Rectal smooth muscle tissue (tissue), 1 donor: ENCODE measurements around the gene TET1.
"Not testable (repeated sequence)": the region's sequence is repeated elsewhere in the genome, so short reads cannot be mapped to it uniquely, and the experiment has no call there.

Source experiments
- H3K27ac ChIP-seq: one replicate; pipeline ENCODE4 v1.7.0; 2013; ENCODE audit warnings: low read depth, low read length, inconsistent platforms
- H3K27me3 ChIP-seq: one replicate; pipeline ENCODE4 v1.7.0; 2013; ENCODE audit warnings: low read length; ENCODE audit not compliant: control insufficient read depth, insufficient read depth
- H3K36me3 ChIP-seq: one replicate; pipeline ENCODE4 v1.7.0; 2013; ENCODE audit warnings: low read length; ENCODE audit not compliant: control insufficient read depth, insufficient read depth
- H3K4me1 ChIP-seq: one replicate; pipeline ENCODE4 v1.7.0; 2013; ENCODE audit warnings: low read length; ENCODE audit not compliant: control insufficient read depth, insufficient read depth
- H3K4me3 ChIP-seq: one replicate; pipeline ENCODE4 v1.7.0; 2013; ENCODE audit warnings: low read length
- H3K9ac ChIP-seq: one replicate; pipeline ENCODE4 v1.7.0; 2013; ENCODE audit warnings: low read length

Gene TET1

DNA sequence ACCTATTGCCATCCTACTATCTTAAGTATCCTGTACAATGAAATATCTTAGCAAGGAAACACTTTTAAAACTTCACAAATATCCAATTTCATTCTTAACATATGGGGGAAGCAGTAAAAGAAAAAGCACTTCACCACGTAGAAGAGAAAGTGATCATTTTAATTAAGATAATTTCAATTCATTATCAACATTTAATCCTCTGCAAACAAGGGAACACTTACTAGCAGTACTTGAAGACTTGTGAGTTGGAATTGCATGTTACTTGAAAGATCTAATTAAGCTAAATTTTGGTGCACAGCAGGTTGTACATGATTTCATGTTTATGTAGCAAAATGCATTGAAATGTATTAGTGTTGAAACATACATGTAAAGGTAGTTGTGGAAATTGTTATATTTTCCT lies 140.1 kb downstream of the TET1 start:
- no peaks in the 10 kb centered on the region for H3K27me3 ChIP-seq
- no peak overlapping the region for H3K9ac ChIP-seq
- no peak overlapping the region for H3K27ac ChIP-seq
- H3K4me1 ChIP-seq, result no peaks in the 10 kb centered on the region
- no peak overlapping the region for H3K4me3 ChIP-seq
- no peaks in the 10 kb centered on the region for H3K36me3 ChIP-seq

DNA sequence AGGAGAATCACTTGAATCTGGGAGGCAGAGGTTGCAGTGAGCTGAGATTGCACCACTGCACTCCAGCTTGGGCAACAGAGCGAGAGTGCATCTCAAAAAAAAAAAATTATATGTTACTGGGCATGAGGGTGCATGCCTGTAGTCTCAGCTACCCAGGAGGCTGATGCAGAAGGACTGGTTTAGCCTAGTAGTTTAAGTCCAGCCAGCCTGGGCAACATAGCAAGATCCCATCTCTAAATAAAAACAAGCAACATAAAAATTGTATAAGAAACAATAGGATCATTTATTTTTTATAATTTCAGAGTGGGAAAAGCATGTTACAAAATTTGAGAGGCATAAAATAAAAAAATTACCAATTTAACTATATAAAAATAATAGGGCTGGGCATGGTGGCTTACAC lies 145.4 kb downstream of the TET1 start:
- H3K9ac ChIP-seq, result no peak overlapping the region
- H3K27me3 ChIP-seq, result no peaks in the 10 kb centered on the region
- H3K4me3 ChIP-seq, result no peak overlapping the region
- H3K27ac ChIP-seq, result no peak overlapping the region
- H3K4me1 ChIP-seq, result no peaks in the 10 kb centered on the region
- H3K36me3 ChIP-seq, result no peaks in the 10 kb centered on the region

DNA sequence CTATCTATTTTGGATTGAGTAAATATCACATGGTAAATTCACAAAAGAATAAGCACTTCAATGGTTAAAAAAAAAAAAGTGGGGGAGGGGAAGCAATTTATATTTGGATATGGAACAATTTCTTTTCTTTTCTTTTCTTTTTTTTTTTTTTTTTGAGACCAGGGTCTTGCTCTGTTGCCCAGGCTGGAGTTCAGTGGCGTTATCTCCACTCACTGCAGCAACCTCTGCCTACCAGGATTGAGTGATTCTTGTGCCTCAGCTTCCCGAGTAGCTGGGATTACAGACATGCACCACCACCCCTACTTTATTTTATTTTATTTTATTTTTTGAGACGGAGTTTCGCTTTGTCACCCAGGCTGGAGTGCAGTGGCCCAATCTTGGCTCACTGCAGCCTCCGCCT lies 148.8 kb downstream of the TET1 start:
- H3K27ac ChIP-seq, H3K4me1 ChIP-seq, H3K4me3 ChIP-seq, H3K27me3 ChIP-seq, H3K9ac ChIP-seq, H3K36me3 ChIP-seq: not testable (repeated sequence)

DNA sequence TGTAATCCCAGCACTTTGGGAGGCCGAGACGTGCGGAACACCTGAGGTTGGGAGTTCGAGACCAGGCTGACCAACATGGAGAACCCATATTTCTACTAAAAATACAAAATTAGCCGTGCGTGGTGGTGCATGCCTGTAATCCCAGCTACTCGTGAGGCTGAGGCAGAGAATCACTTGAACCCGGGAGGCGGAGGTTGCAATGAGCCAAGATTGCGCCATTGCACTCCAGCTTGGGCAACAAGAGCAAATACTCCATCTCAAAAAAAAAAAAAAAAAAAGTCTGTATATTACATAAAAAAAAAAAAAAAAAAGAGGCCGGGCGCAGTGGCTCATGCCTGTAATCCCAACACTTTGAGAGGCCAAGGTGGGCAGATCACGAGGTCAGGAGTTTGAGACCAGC lies 152.9 kb downstream of the TET1 start:
- H3K27ac ChIP-seq, H3K36me3 ChIP-seq, H3K9ac ChIP-seq, H3K27me3 ChIP-seq, H3K4me1 ChIP-seq, H3K4me3 ChIP-seq: not testable (repeated sequence)

DNA sequence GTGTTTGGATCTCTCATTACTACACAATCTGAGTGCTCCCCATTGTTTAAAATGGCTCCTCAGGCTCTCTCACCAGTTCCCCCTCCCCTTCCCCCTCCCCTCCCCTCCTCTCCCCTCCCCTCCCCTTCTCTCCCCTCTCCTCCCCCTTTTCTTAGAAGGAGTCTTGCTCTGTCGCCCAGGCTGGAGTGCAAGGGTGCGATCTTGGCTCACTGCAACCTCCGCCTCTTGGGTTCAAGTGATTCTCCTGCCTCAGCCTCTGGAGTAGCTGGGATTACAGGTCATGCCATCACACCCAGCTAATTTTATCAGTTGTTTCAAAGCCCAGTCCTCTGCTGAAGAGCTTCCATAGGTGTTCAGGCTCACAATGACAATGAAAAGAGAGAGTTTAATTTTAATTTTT lies 157.3 kb downstream of the TET1 start:
- no peaks in the 10 kb centered on the region for H3K36me3 ChIP-seq
- no peak overlapping the region for H3K27ac ChIP-seq
- H3K4me1 ChIP-seq, result peaks cover 6% of the 10 kb centered on the region
- no peak overlapping the region for H3K4me3 ChIP-seq
- no peaks in the 10 kb centered on the region for H3K27me3 ChIP-seq
- no peak overlapping the region for H3K9ac ChIP-seq

DNA sequence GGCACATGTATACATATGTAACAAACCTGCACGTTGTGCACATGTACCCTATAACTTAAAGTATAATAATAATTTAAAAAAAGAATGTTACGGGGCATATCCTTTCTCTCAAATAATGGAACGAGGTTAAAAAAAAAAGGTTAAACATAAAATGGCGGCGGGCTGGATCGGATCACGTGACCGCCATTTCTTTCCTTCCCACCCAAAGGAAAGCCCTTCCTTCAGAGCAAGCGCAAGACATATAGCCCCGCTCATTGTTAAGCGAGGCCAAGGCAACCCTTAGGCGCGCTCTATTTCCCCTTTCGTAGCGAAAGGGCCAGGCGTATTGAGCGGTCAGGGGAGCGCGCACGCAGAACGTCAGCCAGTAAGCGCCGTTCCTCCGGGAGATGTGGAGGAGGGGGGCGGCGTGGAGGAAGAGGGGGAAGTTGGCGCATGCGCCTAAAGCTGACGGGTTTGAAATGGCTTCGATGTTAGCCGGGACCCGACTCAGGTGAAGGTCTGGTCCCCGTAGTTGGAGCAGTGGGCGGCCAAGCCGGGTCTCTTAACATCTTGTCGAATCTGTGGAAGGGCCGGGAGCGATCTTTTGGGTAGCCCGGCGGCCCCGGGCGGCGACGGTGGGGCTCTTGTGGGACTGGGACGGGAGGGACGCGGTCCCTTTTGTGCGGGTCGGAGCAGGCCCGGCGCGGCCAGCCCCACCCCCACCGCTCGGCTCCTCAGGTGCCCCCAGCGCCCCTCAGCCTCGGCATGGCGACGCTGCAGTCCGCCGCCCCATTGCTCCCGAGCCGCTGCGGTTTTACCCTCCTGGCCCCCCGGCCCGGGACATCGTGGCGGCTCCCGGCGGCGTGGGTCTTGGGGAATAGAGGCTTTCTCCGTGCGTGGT lies 160.9 kb downstream of the TET1 start, which contains the start of gene CCAR1:
Gene CCAR1, plus strand, starts transcription at position 447 of the 880 bp plus-strand sequence. CDS start 1,266 bp downstream, outside the sequence.
- Histone ChIP-seq H3K9ac (peak within 1 kb of the TSS; percentile 88), H3K27ac (peak within 1 kb of the TSS; percentile 98)

DNA sequence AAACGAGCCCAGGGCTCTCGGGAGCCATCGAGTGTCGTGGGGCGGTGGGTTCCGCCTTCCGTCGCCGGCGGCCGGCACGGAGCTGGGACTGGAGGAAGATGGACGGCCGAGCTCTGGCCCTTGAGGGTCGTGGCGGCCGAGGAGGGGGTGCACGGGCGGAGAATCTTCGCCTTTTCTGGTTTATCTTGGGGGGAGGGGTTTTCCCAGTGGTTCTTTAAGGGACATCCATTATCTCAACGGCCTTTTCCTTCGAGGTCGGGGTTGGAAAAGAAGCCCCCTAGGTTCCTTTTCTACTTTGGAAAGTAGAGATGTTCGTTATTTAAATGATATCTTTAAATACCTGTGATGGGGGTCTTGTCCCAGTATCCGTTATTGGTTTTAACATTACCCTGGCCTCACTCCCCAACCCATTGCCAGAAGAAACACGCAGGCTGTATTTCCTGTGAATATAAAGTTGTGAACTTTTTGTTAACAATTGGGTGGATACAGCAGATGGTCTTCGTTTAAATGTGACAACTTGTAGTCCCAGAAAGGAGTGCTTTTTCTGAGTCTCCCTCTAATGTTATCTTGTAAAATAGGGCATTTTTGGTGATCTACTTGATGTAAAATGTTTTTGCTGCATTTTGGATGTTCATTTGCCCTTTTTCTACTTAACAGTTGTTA lies 161.7 kb downstream of the TET1 start:
- Histone ChIP-seq H3K27me3 (no peaks in the 10 kb centered on the region), H3K27ac (peak overlapping the region; percentile 98), H3K4me1 (peaks cover 8% of the 10 kb centered on the region), H3K4me3 (peak overlapping the region; percentile 95), H3K9ac (peak overlapping the region; percentile 88), H3K36me3 (peaks cover 5% of the 10 kb centered on the region)

More for the DNA sequence above, 160.9 kb downstream of the TET1 start, which contains the start of gene CCAR1:
- peak within 1 kb of the TSS; percentile 95 for H3K4me3 ChIP-seq
- peaks cover 8% of the 10 kb centered on the region for H3K4me1 ChIP-seq
- H3K27me3 ChIP-seq, result no peaks in the 10 kb centered on the region
- H3K36me3 ChIP-seq, result peaks cover 5% of the 10 kb centered on the region

DNA sequence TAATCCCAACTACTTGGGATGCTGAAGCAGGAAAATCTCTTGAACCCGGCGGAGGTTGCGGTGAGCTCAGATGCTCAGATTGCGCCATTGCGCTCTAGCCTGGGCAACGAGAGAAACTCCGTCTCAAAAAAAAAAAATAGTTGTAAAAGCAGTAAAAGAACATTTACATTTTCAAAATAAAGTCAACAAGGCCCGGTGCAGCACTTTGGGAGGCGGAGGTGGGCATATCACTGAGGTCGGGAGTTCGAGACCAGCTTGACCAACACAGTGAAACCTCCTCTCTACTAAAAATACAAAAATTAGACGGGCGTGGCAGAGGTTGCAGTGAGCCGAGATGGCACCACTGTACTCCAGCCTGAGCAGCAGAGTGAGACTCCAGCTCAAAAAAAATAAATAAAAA lies 164.9 kb downstream of the TET1 start:
- peaks cover 12% of the 10 kb centered on the region for H3K36me3 ChIP-seq
- H3K27ac ChIP-seq, result no peak overlapping the region
- no peak overlapping the region for H3K9ac ChIP-seq
- peaks cover 8% of the 10 kb centered on the region for H3K4me1 ChIP-seq
- H3K27me3 ChIP-seq, result no peaks in the 10 kb centered on the region
- no peak overlapping the region for H3K4me3 ChIP-seq

DNA sequence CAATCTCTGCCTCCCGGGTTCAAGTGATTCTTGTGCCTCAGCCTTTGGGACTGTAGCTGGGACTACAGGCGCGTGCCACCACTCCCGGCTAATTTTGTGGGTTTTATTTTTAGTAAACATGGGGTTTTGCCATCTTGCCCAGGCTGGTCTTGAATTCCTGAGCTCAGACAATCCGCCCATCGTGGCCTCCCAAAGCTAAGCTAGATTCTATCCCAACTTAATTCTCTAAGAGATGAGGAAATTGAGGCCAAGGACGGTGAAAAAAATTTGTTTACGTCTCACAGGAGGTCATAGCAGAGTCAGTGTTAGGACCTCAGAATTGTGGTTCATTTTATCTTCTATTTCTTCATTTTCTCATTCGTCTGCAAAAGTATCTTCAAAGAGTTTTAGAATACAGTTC lies 167.0 kb downstream of the TET1 start:
- Histone ChIP-seq H3K36me3 (peaks cover 18% of the 10 kb centered on the region), H3K4me1 (peaks cover 5% of the 10 kb centered on the region), H3K9ac (no peak overlapping the region), H3K27me3 (no peaks in the 10 kb centered on the region), H3K27ac (no peak overlapping the region), H3K4me3 (no peak overlapping the region)

DNA sequence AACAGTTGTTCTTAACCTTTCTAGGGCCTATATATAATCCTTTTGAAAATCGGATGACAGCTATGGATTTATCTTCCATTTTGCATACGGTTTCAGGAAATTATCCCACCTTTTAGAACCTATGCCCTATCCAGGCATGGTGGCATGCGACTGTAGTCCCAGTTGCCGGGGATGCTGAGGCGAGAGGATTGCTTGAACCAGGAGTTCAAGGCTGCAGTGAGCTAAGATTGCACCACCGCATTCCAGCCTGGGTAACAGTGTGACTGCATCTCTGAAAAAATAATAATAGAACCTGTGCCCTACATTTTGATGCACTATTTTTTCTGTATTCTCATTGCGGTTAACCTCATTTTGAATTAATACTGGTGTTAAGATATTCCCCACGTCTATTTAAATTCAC lies 172.5 kb downstream of the TET1 start:
- Histone ChIP-seq H3K4me1 (no peaks in the 10 kb centered on the region), H3K9ac (no peak overlapping the region), H3K36me3 (peaks cover 19% of the 10 kb centered on the region), H3K4me3 (no peak overlapping the region), H3K27ac (no peak overlapping the region), H3K27me3 (no peaks in the 10 kb centered on the region)

DNA sequence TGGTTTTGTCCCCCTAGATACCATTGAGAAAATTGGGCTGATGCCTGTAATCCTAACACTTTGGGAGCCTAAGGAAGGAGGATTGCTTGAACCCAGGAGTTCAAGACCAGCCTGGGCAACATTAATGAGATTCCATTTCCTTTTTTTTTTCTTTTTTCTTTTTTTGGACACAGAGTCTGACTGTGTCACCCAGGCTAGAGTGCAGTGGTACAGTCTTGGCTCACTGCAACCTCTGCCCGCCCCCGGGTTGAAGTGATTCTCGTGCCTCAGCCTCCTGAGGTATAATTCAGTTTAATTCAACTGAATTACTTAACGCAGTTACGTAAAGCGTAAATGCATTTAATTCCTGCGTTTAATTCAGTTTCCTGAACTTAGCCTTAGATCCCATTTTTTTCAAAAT lies 174.2 kb downstream of the TET1 start:
- Histone ChIP-seq H3K9ac (no peak overlapping the region), H3K27me3 (no peaks in the 10 kb centered on the region), H3K4me1 (no peaks in the 10 kb centered on the region), H3K4me3 (no peak overlapping the region), H3K36me3 (peaks cover 12% of the 10 kb centered on the region), H3K27ac (no peak overlapping the region)

DNA sequence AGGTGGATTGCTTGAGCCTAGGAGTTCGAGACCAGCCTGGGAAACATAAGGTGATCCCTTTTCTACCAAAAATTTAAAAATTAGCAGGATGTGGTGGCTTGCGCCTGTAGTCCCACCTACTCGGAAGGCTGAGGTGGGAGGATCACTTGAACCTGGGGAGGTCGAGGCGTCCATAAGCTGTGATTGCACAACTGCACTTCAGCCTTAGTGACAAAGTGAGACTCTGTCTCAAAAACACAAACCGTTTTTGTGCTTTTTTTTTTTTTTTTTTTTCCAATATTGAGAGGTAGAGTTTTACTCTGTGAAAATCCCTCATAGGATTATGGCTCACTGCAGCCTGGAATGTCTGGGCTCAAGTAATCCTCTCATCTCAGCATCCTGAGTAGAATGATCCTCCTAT lies 175.0 kb downstream of the TET1 start:
- H3K9ac ChIP-seq, result no peak overlapping the region
- H3K4me3 ChIP-seq, result no peak overlapping the region
- H3K4me1 ChIP-seq, result no peaks in the 10 kb centered on the region
- H3K27me3 ChIP-seq, result no peaks in the 10 kb centered on the region
- H3K27ac ChIP-seq, result no peak overlapping the region
- H3K36me3 ChIP-seq, result peaks cover 12% of the 10 kb centered on the region
